HL-60 (cell line): ENCODE measurements around the gene TUB.

Experiments
- DNase-seq, 2 experiments: peaks; one replicate each; pipeline ENCODE4 v3.0.0-alpha.2; 2010 to 2020; ENCODE audit warnings: low read depth in 1 of 2, low spot score in 1 of 2
- H3K27ac ChIP-seq: fragments of 250-450 bp; sonication (Bioruptor Pico); replicated peaks from 2 replicates; pipeline ENCODE4 v1.5.1; 2020; ENCODE audit warnings: mild to moderate bottlenecking, moderate library complexity
- H3K27me3 ChIP-seq: fragments of 250-450 bp; sonication (Bioruptor Pico); 2 replicates; pipeline ENCODE4 v1.5.1; 2021; ENCODE audit warnings: mild to moderate bottlenecking, moderate library complexity; ENCODE audit not compliant: insufficient read depth, poor library complexity, severe bottlenecking
- H3K4me3 ChIP-seq: replicated peaks from 2 replicates; pipeline ENCODE4 v1.5.1; 2011; ENCODE audit warnings: mild to moderate bottlenecking, control low read depth, low read length; ENCODE audit not compliant: insufficient read depth
- CTCF ChIP-seq: IDR thresholded peaks from one replicate; pipeline ENCODE4 v1.5.1; 2011; ENCODE audit warnings: low read length, control low read depth, inconsistent platforms; ENCODE audit not compliant: insufficient read depth
- GABPA ChIP-seq: IDR thresholded peaks from 2 replicates; pipeline ENCODE4 v1.6.1; 2012; ENCODE audit warnings: low read depth
- POLR2AphosphoS5 ChIP-seq: IDR thresholded peaks from 2 replicates; pipeline ENCODE4 v1.6.1; 2012; ENCODE audit warnings: low read depth
- SPI1 ChIP-seq: IDR thresholded peaks from 2 replicates; pipeline ENCODE4 v1.6.1; 2012; ENCODE audit warnings: low read depth, mild to moderate bottlenecking, borderline replicate concordance
- TF ChIP-seq, protein P1 (sequence below): IDR thresholded peaks from 2 replicates; pipeline ENCODE4 v1.6.1; 2012; ENCODE audit warnings: low read depth; ENCODE audit not compliant: insufficient replicate concordance

Gene TUB

GRCh38 chr11:8033305-8034105 lies 47.5 kb upstream of the TUB start:
- TF ChIP-seq SPI1 (no peak), POLR2AphosphoS5 (no peak), CTCF (peak; percentile 79)
- TF ChIP-seq, protein P1, sequence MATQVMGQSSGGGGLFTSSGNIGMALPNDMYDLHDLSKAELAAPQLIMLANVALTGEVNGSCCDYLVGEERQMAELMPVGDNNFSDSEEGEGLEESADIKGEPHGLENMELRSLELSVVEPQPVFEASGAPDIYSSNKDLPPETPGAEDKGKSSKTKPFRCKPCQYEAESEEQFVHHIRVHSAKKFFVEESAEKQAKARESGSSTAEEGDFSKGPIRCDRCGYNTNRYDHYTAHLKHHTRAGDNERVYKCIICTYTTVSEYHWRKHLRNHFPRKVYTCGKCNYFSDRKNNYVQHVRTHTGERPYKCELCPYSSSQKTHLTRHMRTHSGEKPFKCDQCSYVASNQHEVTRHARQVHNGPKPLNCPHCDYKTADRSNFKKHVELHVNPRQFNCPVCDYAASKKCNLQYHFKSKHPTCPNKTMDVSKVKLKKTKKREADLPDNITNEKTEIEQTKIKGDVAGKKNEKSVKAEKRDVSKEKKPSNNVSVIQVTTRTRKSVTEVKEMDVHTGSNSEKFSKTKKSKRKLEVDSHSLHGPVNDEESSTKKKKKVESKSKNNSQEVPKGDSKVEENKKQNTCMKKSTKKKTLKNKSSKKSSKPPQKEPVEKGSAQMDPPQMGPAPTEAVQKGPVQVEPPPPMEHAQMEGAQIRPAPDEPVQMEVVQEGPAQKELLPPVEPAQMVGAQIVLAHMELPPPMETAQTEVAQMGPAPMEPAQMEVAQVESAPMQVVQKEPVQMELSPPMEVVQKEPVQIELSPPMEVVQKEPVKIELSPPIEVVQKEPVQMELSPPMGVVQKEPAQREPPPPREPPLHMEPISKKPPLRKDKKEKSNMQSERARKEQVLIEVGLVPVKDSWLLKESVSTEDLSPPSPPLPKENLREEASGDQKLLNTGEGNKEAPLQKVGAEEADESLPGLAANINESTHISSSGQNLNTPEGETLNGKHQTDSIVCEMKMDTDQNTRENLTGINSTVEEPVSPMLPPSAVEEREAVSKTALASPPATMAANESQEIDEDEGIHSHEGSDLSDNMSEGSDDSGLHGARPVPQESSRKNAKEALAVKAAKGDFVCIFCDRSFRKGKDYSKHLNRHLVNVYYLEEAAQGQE: no peak
- Histone ChIP-seq H3K4me3 (no peak overlapping the region), H3K27ac (no peak overlapping the region), H3K27me3 (no peaks in the 10 kb centered on the region)
- peak in 1 of 2 experiments; percentile 39 for DNase-seq

- Histone ChIP-seq H3K27ac (no peak overlapping the region), H3K27me3 (no peaks in the 10 kb centered on the region), H3K4me3 (no peak overlapping the region)
- TF ChIP-seq, protein P1: no peak
- TF ChIP-seq GABPA: no peak
- no peak for TF ChIP-seq POLR2AphosphoS5
- no peak for TF ChIP-seq SPI1
- TF ChIP-seq CTCF: no peak
- no peak for DNase-seq
Measured at GRCh38 chr11:8034106-8034585, 46.9 kb upstream of the TUB start.

DNA sequence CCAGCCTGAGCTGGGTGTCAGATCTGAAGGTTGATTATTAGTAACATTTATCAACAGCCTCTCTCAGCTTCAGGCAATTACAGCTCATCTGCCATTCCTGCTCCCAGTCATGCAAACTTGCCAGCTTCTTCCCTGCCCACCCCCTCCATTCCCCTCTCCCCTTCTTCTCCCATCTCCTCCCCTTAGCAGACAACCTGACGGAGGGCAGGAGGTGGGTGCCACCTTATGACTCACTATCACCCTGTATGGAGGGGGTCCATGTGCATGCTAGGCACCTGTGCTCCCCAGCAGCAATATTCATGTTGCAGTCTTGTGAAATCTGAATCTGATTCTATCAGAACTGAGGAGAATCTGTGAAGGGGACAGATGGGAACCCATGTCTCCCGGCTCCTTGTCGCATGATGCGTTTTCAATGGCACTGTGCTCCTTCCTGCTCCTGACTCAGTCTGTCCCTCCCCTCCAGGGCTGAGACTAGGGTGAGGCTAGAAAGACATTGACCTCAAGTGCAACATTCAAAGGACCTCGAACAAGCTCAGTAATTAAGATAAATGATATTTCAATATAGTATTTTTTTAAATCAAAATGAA lies 46.3 kb upstream of the TUB start:
- Histone ChIP-seq H3K27me3 (no peaks in the 10 kb centered on the region), H3K27ac (no peak overlapping the region), H3K4me3 (no peak overlapping the region)
- DNase-seq: no peak
- TF ChIP-seq SPI1 (no peak), GABPA (no peak), CTCF (no peak), POLR2AphosphoS5 (no peak)
- TF ChIP-seq, protein P1: no peak
